Endodermal cell (in vitro differentiated cells): ENCODE measurements around the gene ANKS1B. TPM values are rescaled to one million over a fixed set of nuclear protein-coding genes. Genes with fewer than 3 reads are reported as not detected.

Experiments used
- DNase-seq: peaks from one replicate; pipeline ENCODE4 v3.0.0-alpha.2; 2017
- H3K27ac ChIP-seq: 2 replicates; pipeline ENCODE4 v1.5.1; 2013; ENCODE audit warnings: mild to moderate bottlenecking, low read depth, low read length, moderate library complexity
- H3K27me3 ChIP-seq: 2 replicates; pipeline ENCODE4 v1.6.1; 2013; ENCODE audit warnings: mild to moderate bottlenecking, low read length, moderate library complexity; ENCODE audit not compliant: insufficient read depth, control insufficient read depth, poor library complexity, severe bottlenecking
- H3K36me3 ChIP-seq: 2 replicates; pipeline ENCODE4 v1.7.0; 2013; ENCODE audit warnings: mild to moderate bottlenecking, low read length, moderate library complexity; ENCODE audit not compliant: control insufficient read depth, insufficient read depth
- H3K4me1 ChIP-seq: one replicate; pipeline ENCODE4 v1.7.0; 2013; ENCODE audit warnings: low read length; ENCODE audit not compliant: control insufficient read depth, insufficient read depth
- H3K4me3 ChIP-seq: 2 replicates; pipeline ENCODE4 v1.5.1; 2013; ENCODE audit warnings: mild to moderate bottlenecking, low read length, moderate library complexity
- H3K9ac ChIP-seq: 2 replicates; pipeline ENCODE4 v1.6.1; 2013; ENCODE audit warnings: mild to moderate bottlenecking, low read length, moderate library complexity; ENCODE audit not compliant: poor library complexity, severe bottlenecking; ENCODE audit errors: extremely low read depth
- H3K9me3 ChIP-seq: 2 replicates; pipeline ENCODE4 v1.6.1; 2013; ENCODE audit warnings: mild to moderate bottlenecking, low read length, moderate library complexity; ENCODE audit not compliant: control insufficient read depth
- H3K27ac Mint-ChIP-seq: 2 replicates; pipeline ENCODE4 v1.8.0; 2020; ENCODE audit warnings: mixed read lengths
- H3K27me3 Mint-ChIP-seq: 2 replicates; pipeline ENCODE4 v1.8.0; 2021; ENCODE audit warnings: mild to moderate bottlenecking, mixed read lengths; ENCODE audit not compliant: insufficient read depth
- H3K36me3 Mint-ChIP-seq: 2 replicates; pipeline ENCODE4 v1.8.0; 2020; ENCODE audit warnings: low read depth, mixed read lengths
- H3K4me1 Mint-ChIP-seq: 2 replicates; pipeline ENCODE4 v1.8.0; 2020; ENCODE audit warnings: mixed read lengths
- H3K4me3 Mint-ChIP-seq: 2 replicates; pipeline ENCODE4 v1.8.0; 2020; ENCODE audit warnings: mild to moderate bottlenecking, moderate library complexity, mixed read lengths
- H3K9me3 Mint-ChIP-seq: 2 replicates; pipeline ENCODE4 v1.8.0; 2020; ENCODE audit warnings: mild to moderate bottlenecking, mixed read lengths
- WGBS, 2 experiments: methylation state at CpG; one replicate each; pipeline versions ENCODE4 v1.1.5 to v1.1.7; 2013; ENCODE audit warnings: missing lambda C conversion rate in 2 of 2, mixed read lengths in 1 of 2; ENCODE audit not compliant: insufficient coverage in 1 of 2, insufficient read length in 1 of 2; 5-methylcytosine and 5-hydroxymethylcytosine counted together
- total RNA-seq, 2 donors: library from RNA; stranded (reverse); fragmentation: NEBNext Ultra II Directional in 1 of 2; extraction: Animal tissue kit (Norgen Biotek cat#: 25700) in 1 of 2; gene quantifications; 2 replicates in 1 of 2; 3 replicates in 1 of 2; pipeline ENCODE4 v1.2.1, GENCODE V29; 2021
- TF ChIP-seq, protein P1 (sequence below): fragments of 200-600 bp; sonication (generic); conservative IDR thresholded peaks from 2 replicates; pipeline ENCODE4 v1.5.0; 2021; ENCODE audit warnings: antibody characterized with exemption, mild to moderate bottlenecking

Gene ANKS1B
- total RNA-seq, 2 donors from 2014 or later: 28.5 to 65.8 TPM

DNA sequence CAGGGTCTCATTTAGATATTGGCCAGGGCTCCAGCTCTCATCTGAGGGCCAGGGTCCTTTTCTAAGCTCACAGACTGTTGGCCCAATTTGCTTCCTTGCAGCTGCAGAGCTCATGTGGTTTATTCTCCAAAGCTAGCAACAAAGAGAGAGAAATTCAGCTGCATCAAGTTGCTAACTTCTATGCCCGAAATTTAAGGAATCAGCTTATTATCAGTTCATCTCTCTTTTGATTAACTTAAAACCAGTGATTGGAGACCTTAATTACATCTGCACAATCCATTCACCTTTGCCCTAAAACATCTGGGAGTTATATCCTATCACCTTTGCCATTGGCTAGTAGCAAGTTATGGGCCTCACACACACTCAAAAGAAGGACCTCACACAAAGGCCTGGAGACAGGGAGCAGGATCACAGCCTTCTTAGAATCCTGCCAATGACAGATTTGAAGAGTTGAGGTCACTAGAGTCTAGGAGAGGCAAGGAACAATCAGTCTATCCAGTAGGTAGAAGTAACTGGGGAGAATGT is 596.0 kb downstream of the ANKS1B start:
- Mint-ChIP-seq H3K36me3 (no peaks in the 10 kb centered on the region), H3K27ac (no peak overlapping the region), H3K27me3 (no peaks in the 10 kb centered on the region), H3K4me1 (no peaks in the 10 kb centered on the region), H3K4me3 (no peak overlapping the region), H3K9me3 (no peaks in the 10 kb centered on the region)
- no peak overlapping the region for H3K27ac ChIP-seq
- 90 to 100% methylated on average over 1 of the region's 1 CpG for WGBS, 2 experiments
- H3K9me3 ChIP-seq: no peaks in the 10 kb centered on the region
- TF ChIP-seq, protein P1, sequence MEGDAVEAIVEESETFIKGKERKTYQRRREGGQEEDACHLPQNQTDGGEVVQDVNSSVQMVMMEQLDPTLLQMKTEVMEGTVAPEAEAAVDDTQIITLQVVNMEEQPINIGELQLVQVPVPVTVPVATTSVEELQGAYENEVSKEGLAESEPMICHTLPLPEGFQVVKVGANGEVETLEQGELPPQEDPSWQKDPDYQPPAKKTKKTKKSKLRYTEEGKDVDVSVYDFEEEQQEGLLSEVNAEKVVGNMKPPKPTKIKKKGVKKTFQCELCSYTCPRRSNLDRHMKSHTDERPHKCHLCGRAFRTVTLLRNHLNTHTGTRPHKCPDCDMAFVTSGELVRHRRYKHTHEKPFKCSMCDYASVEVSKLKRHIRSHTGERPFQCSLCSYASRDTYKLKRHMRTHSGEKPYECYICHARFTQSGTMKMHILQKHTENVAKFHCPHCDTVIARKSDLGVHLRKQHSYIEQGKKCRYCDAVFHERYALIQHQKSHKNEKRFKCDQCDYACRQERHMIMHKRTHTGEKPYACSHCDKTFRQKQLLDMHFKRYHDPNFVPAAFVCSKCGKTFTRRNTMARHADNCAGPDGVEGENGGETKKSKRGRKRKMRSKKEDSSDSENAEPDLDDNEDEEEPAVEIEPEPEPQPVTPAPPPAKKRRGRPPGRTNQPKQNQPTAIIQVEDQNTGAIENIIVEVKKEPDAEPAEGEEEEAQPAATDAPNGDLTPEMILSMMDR: no peak
- H3K4me1 ChIP-seq: no peaks in the 10 kb centered on the region
- H3K4me3 ChIP-seq: no peak overlapping the region
- H3K9ac ChIP-seq: no peak overlapping the region
- H3K36me3 ChIP-seq: no peaks in the 10 kb centered on the region
- H3K27me3 ChIP-seq: no peaks in the 10 kb centered on the region
- DNase-seq: no peak

DNA sequence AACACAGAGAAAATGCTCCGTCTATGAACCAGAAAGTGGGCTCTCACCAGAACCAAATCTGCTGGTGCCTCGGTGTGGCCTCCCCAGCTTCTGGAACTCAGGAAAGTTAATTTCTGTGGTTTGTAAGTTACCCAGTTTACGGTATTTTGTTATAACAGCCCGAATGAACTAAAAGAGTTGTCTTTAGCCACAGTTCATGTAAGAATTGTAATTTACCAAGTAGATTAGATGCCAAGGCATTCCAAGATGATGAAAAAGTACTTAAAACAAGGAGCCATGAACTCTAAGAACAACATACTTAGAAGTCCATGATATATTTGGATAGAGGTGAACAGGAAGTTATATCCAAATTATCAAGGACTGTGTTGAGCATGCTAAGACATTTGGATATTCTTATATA is 597.1 kb downstream of the ANKS1B start:
- WGBS, 2 experiments: 93 to 100% methylated on average over 4 of the region's 4 CpGs
- Mint-ChIP-seq H3K27ac (no peak overlapping the region), H3K4me1 (no peaks in the 10 kb centered on the region), H3K4me3 (no peak overlapping the region), H3K36me3 (no peaks in the 10 kb centered on the region), H3K9me3 (no peaks in the 10 kb centered on the region), H3K27me3 (no peaks in the 10 kb centered on the region)
- Histone ChIP-seq H3K9me3 (no peaks in the 10 kb centered on the region), H3K27me3 (no peaks in the 10 kb centered on the region), H3K27ac (no peak overlapping the region), H3K9ac (no peak overlapping the region), H3K4me3 (no peak overlapping the region), H3K4me1 (no peaks in the 10 kb centered on the region), H3K36me3 (no peaks in the 10 kb centered on the region)
- no peak for DNase-seq
- TF ChIP-seq, protein P1: no peak

DNA sequence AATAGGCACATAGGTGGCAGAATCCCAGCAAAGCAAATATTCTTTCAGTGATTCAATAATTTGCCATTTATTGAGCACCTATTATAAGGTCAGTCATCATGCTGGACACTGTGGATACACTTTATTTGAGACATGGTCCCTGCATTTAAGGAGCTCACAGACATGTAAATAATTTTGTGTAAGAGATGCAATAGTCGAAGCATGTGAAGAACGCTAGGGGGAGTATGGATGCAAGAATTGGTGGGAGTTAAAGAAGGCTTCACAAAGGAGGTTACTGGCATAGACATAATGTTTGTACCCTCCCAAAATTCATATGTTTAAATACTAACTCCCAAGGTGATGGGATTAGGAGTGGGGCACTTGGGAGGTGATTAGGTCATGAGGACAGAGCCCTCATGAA is 597.8 kb downstream of the ANKS1B start:
- Histone ChIP-seq H3K4me1 (no peaks in the 10 kb centered on the region), H3K9ac (no peak overlapping the region), H3K27ac (no peak overlapping the region), H3K27me3 (no peaks in the 10 kb centered on the region), H3K9me3 (no peaks in the 10 kb centered on the region), H3K4me3 (no peak overlapping the region), H3K36me3 (no peaks in the 10 kb centered on the region)
- Mint-ChIP-seq H3K4me1 (no peaks in the 10 kb centered on the region), H3K27me3 (no peaks in the 10 kb centered on the region), H3K4me3 (no peak overlapping the region), H3K9me3 (no peaks in the 10 kb centered on the region), H3K27ac (no peak overlapping the region), H3K36me3 (no peaks in the 10 kb centered on the region)
- TF ChIP-seq, protein P1: peak; percentile 85
- DNase-seq: peak; percentile 61
- WGBS, 2 experiments: 10% methylated on average over 2 of the region's 2 CpGs; no CpG with 5 or more reads in 1 of the 2 experiments
